ENCODE measurements around the gene MCF2L.
"Not testable (repeated sequence)": the region's sequence is repeated elsewhere in the genome, so short reads cannot be mapped to it uniquely, and the experiment has no call there.

The MCF2L gene

GRCh38 chr13:112968910-112969691 lies at the start of gene MCF2L:
Gene MCF2L (plus strand): TSS chr13:112969214. CDS start chr13:112969380, 166 bp downstream.
- peak; percentile 79 for DNase-seq

- DNase-seq: no peak
Measured at GRCh38 chr13:112923962-112924361, 45.1 kb upstream of the MCF2L start.

GRCh38 chr13:112924365-112924764 lies 44.6 kb upstream of the MCF2L start:
- no peak for DNase-seq

GRCh38 chr13:112926003-112926402 lies 43.0 kb upstream of the MCF2L start:
- no peak for DNase-seq

GRCh38 chr13:112926993-112927392 lies 42.0 kb upstream of the MCF2L start:
- DNase-seq: no peak

GRCh38 chr13:112928020-112928971 lies 40.7 kb upstream of the MCF2L start:
- no peak for DNase-seq

GRCh38 chr13:112928972-112929782 lies 39.8 kb upstream of the MCF2L start:
- DNase-seq: no peak

GRCh38 chr13:112929783-112930055 lies 39.3 kb upstream of the MCF2L start:
- DNase-seq: no peak

- no peak for DNase-seq
Measured at GRCh38 chr13:112930192-112930591, 38.8 kb upstream of the MCF2L start.

GRCh38 chr13:112931028-112931934 lies 37.7 kb upstream of the MCF2L start:
- DNase-seq: peak; percentile 74

- no peak for DNase-seq
Measured at GRCh38 chr13:112932971-112933370, 36.0 kb upstream of the MCF2L start.

GRCh38 chr13:112933649-112934048 lies 35.4 kb upstream of the MCF2L start:
- no peak for DNase-seq

GRCh38 chr13:112934078-112934477 lies 34.9 kb upstream of the MCF2L start:
- no peak for DNase-seq

GRCh38 chr13:112938680-112939079 lies 30.3 kb upstream of the MCF2L start:
- no peak for DNase-seq

- no peak for DNase-seq
Measured at GRCh38 chr13:112940236-112940635, 28.8 kb upstream of the MCF2L start.

- DNase-seq: no peak
Measured at GRCh38 chr13:112941349-112941748, 27.7 kb upstream of the MCF2L start.

- DNase-seq: not testable (repeated sequence)
Measured at GRCh38 chr13:112941765-112942164, 27.2 kb upstream of the MCF2L start.

- DNase-seq: peak; percentile 77
Measured at GRCh38 chr13:112942689-112943308, 26.2 kb upstream of the MCF2L start.

GRCh38 chr13:112943309-112944125 lies 25.5 kb upstream of the MCF2L start:
- no peak for DNase-seq

- DNase-seq: no peak
Measured at GRCh38 chr13:112947796-112948195, 21.2 kb upstream of the MCF2L start.
